H9 (cell line): ENCODE measurements around the gene MRTFB. TPM values are rescaled to one million over a fixed set of nuclear protein-coding genes. Genes with fewer than 3 reads are reported as not detected.

Source experiments
- DNase-seq: peaks from one replicate; pipeline ENCODE4 v3.0.0-alpha.2; 2017
- H2AFZ ChIP-seq: one replicate; pipeline ENCODE4 v1.6.1; 2013; ENCODE audit warnings: mild to moderate bottlenecking, low read length, control low read depth, moderate library complexity
- H2AK5ac ChIP-seq: 2 replicates; pipeline ENCODE4 v1.6.1; 2013; ENCODE audit warnings: low read length, control low read depth, mixed read lengths; ENCODE audit not compliant: insufficient read length
- H2BK120ac ChIP-seq: one replicate; pipeline ENCODE4 v1.6.1; 2013; ENCODE audit warnings: low read depth, mild to moderate bottlenecking, low read length, control low read depth, inconsistent platforms; ENCODE audit not compliant: poor library complexity, severe bottlenecking
- H2BK12ac ChIP-seq: 2 replicates; pipeline ENCODE4 v1.6.1; 2013; ENCODE audit warnings: low read length, control low read depth, mixed read lengths, low read depth; ENCODE audit not compliant: insufficient read length
- H2BK15ac ChIP-seq: 2 replicates; pipeline ENCODE4 v1.6.1; 2013; ENCODE audit warnings: low read depth, low read length, control low read depth
- H2BK20ac ChIP-seq: one replicate; pipeline ENCODE4 v1.6.1; 2013; ENCODE audit warnings: low read depth, mild to moderate bottlenecking, low read length, control low read depth, inconsistent platforms; ENCODE audit not compliant: poor library complexity, severe bottlenecking
- H2BK5ac ChIP-seq: 2 replicates; pipeline ENCODE4 v1.6.1; 2013; ENCODE audit warnings: low read length, control low read depth, mixed read lengths; ENCODE audit not compliant: insufficient read length
- H3K14ac ChIP-seq: 2 replicates; pipeline ENCODE4 v1.6.1; 2013; ENCODE audit warnings: low read length, control low read depth; ENCODE audit not compliant: insufficient read depth
- H3K18ac ChIP-seq: 2 replicates; pipeline ENCODE4 v1.6.1; 2013; ENCODE audit warnings: low read depth, mild to moderate bottlenecking, mixed read lengths, low read length, control low read depth; ENCODE audit not compliant: insufficient read length
- H3K23ac ChIP-seq: 2 replicates; pipeline ENCODE4 v1.6.1; 2013; ENCODE audit warnings: low read length, control low read depth, mixed read lengths, low read depth; ENCODE audit not compliant: insufficient read length
- H3K23me2 ChIP-seq: 2 replicates; pipeline ENCODE4 v1.6.1; 2013; ENCODE audit warnings: low read depth, mild to moderate bottlenecking, mixed read lengths, low read length, control low read depth; ENCODE audit not compliant: insufficient read length, poor library complexity, severe bottlenecking
- H3K27ac ChIP-seq: 2 replicates; pipeline ENCODE4 v1.5.1; 2013; ENCODE audit warnings: low read length, control low read depth, mixed read lengths, low read depth; ENCODE audit not compliant: insufficient read length
- H3K27me3 ChIP-seq: 2 replicates; pipeline ENCODE4 v1.6.1; 2013; ENCODE audit warnings: low read length, control low read depth, inconsistent platforms; ENCODE audit not compliant: insufficient read depth
- H3K4ac ChIP-seq: 2 replicates; pipeline ENCODE4 v1.6.1; 2013; ENCODE audit warnings: low read depth, mild to moderate bottlenecking, control low read depth, inconsistent platforms, low read length, moderate library complexity
- H3K4me1 ChIP-seq: 2 replicates; pipeline ENCODE4 v1.6.1; 2013; ENCODE audit warnings: low read length, control low read depth, inconsistent platforms; ENCODE audit not compliant: insufficient read depth
- H3K4me2 ChIP-seq: 2 replicates; pipeline ENCODE4 v1.6.1; 2013; ENCODE audit warnings: low read length, control low read depth, mixed read lengths; ENCODE audit not compliant: insufficient read length, insufficient read depth
- H3K56ac ChIP-seq: 2 replicates; pipeline ENCODE4 v1.6.1; 2013; ENCODE audit warnings: low read depth, mild to moderate bottlenecking, mixed read lengths, low read length, control low read depth; ENCODE audit not compliant: insufficient read length
- H3K79me1 ChIP-seq: 2 replicates; pipeline ENCODE4 v1.6.1; 2013; ENCODE audit warnings: low read depth, mild to moderate bottlenecking, moderate library complexity, low read length, control low read depth, inconsistent platforms; ENCODE audit not compliant: insufficient read depth, poor library complexity, severe bottlenecking
- H3K79me2 ChIP-seq: 2 replicates; pipeline ENCODE4 v1.6.1; 2013; ENCODE audit warnings: low read length, control low read depth, inconsistent platforms; ENCODE audit not compliant: insufficient read depth
- H3K9ac ChIP-seq: 2 replicates; pipeline ENCODE4 v1.6.1; 2013; ENCODE audit warnings: low read length, control low read depth, mixed read lengths; ENCODE audit not compliant: insufficient read length; ENCODE audit errors: extremely low read depth
- H3K9me3 ChIP-seq: one replicate; pipeline ENCODE4 v1.6.1; 2013; ENCODE audit warnings: low read depth, low read length, inconsistent platforms; ENCODE audit not compliant: control insufficient read depth
- H3T11ph ChIP-seq: one replicate; pipeline ENCODE4 v1.6.1; 2013; ENCODE audit warnings: mild to moderate bottlenecking, low read length, control low read depth, inconsistent platforms
- H4K20me1 ChIP-seq: one replicate; pipeline ENCODE4 v1.6.1; 2013; ENCODE audit not compliant: control insufficient read depth, insufficient read length, insufficient read depth
- H4K5ac ChIP-seq: 2 replicates; pipeline ENCODE4 v1.6.1; 2013; ENCODE audit warnings: low read depth, mild to moderate bottlenecking, mixed read lengths, low read length, control low read depth; ENCODE audit not compliant: insufficient read length
- H4K8ac ChIP-seq: replicated peaks from 2 replicates; pipeline ENCODE4 v1.6.1; 2013; ENCODE audit warnings: low read length, control low read depth, mixed read lengths, low read depth; ENCODE audit not compliant: insufficient read length
- H4K91ac ChIP-seq: 2 replicates; pipeline ENCODE4 v1.6.1; 2013; ENCODE audit warnings: low read depth, mild to moderate bottlenecking, moderate library complexity, mixed read lengths, low read length, control low read depth; ENCODE audit not compliant: insufficient read length
- H3K27ac Mint-ChIP-seq, 3 experiments: 2 replicates in 2 of 3; 3 replicates in 1 of 3; pipeline ENCODE4 v1.8.0; 2020 to 2021; ENCODE audit warnings: mixed read lengths in 3 of 3, mild to moderate bottlenecking in 1 of 3, moderate library complexity in 1 of 3
- H3K27me3 Mint-ChIP-seq: 2 replicates; pipeline ENCODE4 v1.8.0; 2021; ENCODE audit warnings: low read depth, mild to moderate bottlenecking, moderate library complexity, mixed read lengths
- H3K36me3 Mint-ChIP-seq, 3 experiments: 2 replicates in 2 of 3; 3 replicates in 1 of 3; pipeline ENCODE4 v1.8.0; 2020 to 2021; ENCODE audit warnings: low read depth in 3 of 3, mixed read lengths in 3 of 3; ENCODE audit not compliant: insufficient read depth in 1 of 3
- H3K4me1 Mint-ChIP-seq, 2 experiments: 2 replicates each; pipeline ENCODE4 v1.8.0; 2020; ENCODE audit warnings: mixed read lengths in 2 of 2
- H3K4me3 Mint-ChIP-seq, 2 experiments: 2 replicates in 1 of 2; 3 replicates in 1 of 2; pipeline ENCODE4 v1.8.0; 2020 to 2021; ENCODE audit warnings: mild to moderate bottlenecking in 2 of 2, mixed read lengths in 2 of 2, moderate library complexity in 1 of 2
- H3K9me3 Mint-ChIP-seq, 2 experiments: 2 replicates in 1 of 2; 3 replicates in 1 of 2; pipeline ENCODE4 v1.8.0; 2020; ENCODE audit warnings: mild to moderate bottlenecking in 2 of 2, mixed read lengths in 2 of 2, moderate library complexity in 1 of 2
- WGBS: extraction: QIAGEN DNeasy Blood & Tissue Kit; methylation state at CpG from one replicate; pipeline ENCODE4 v1.1.7; 2013; ENCODE audit warnings: missing lambda C conversion rate, low lambda C conversion rate, mixed read lengths; ENCODE audit not compliant: insufficient read length; ENCODE audit errors: extremely low coverage; 5-methylcytosine and 5-hydroxymethylcytosine counted together
- total RNA-seq: library from RNA; stranded (reverse); gene quantifications from 2 replicates; pipeline ENCODE4 v1.2.1, GENCODE V29; 2021
- TF ChIP-seq, protein P1 (sequence below): fragments of 200-600 bp; sonication (generic); conservative IDR thresholded peaks from 3 replicates; pipeline ENCODE4 v1.8.0; 2021; ENCODE audit warnings: antibody characterized with exemption, mild to moderate bottlenecking

Gene MRTFB
- total RNA-seq, 1 experiment from 2014 or later: 29.9 TPM

- Histone ChIP-seq H2BK120ac (no peak overlapping the region), H2BK12ac (no peak overlapping the region), H2AK5ac (no peak overlapping the region), H3K4me2 (no peak overlapping the region), H2BK5ac (no peak overlapping the region), H3K4ac (no peak overlapping the region), H3K27me3 (no peaks in the 10 kb centered on the region), H3K23ac (no peak overlapping the region), H3K4me1 (no peaks in the 10 kb centered on the region), H3K27ac (no peak overlapping the region), H3K18ac (no peak overlapping the region), H3T11ph (no peak overlapping the region), H3K9me3 (no peaks in the 10 kb centered on the region), H2AFZ (no peak overlapping the region), H4K5ac (no peak overlapping the region), H4K20me1 (no peaks in the 10 kb centered on the region), H2BK15ac (no peak overlapping the region), H4K8ac (no peak overlapping the region), H2BK20ac (no peak overlapping the region), H3K23me2 (no peaks in the 10 kb centered on the region), H4K91ac (no peak overlapping the region), H3K56ac (no peak overlapping the region), H3K79me1 (no peaks in the 10 kb centered on the region), H3K79me2 (no peaks in the 10 kb centered on the region), H3K14ac (no peak overlapping the region), H3K9ac (no peak overlapping the region)
- Mint-ChIP-seq H3K27ac (peak overlapping the region in 2 of 3 experiments; percentile 53 to 87; a peak in 3 of 7 replicates), H3K4me1 (no peaks in the 10 kb centered on the region), H3K4me3 (no peak overlapping the region), H3K27me3 (no peaks in the 10 kb centered on the region), H3K9me3 (no peaks in the 10 kb centered on the region), H3K36me3 (peaks cover 23 to 64% (median 55%) of the 10 kb centered on the region in 3 experiments)
- DNase-seq: no peak
- no CpG with 5 or more reads among the region's 8 CpGs for WGBS
- TF ChIP-seq, protein P1, sequence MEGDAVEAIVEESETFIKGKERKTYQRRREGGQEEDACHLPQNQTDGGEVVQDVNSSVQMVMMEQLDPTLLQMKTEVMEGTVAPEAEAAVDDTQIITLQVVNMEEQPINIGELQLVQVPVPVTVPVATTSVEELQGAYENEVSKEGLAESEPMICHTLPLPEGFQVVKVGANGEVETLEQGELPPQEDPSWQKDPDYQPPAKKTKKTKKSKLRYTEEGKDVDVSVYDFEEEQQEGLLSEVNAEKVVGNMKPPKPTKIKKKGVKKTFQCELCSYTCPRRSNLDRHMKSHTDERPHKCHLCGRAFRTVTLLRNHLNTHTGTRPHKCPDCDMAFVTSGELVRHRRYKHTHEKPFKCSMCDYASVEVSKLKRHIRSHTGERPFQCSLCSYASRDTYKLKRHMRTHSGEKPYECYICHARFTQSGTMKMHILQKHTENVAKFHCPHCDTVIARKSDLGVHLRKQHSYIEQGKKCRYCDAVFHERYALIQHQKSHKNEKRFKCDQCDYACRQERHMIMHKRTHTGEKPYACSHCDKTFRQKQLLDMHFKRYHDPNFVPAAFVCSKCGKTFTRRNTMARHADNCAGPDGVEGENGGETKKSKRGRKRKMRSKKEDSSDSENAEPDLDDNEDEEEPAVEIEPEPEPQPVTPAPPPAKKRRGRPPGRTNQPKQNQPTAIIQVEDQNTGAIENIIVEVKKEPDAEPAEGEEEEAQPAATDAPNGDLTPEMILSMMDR: no peak
These were observed 192.7 kb downstream of the MRTFB start for GRCh38 chr16:14263769-14264168.
